PC-3 (cell line): ENCODE measurements around the gene CYP19A1.

ENCODE experiments used
- EZH2 ChIP-seq: fragments of 300-600 bp; sonication (generic); IDR thresholded peaks from one replicate; pipeline ENCODE4 v1.6.1; 2017; ENCODE audit warnings: antibody characterized with exemption, mild to moderate bottlenecking, low read length; ENCODE audit not compliant: unreplicated experiment
- TF ChIP-seq, protein P1 (sequence below): fragments of 300-600 bp; sonication (generic); conservative IDR thresholded peaks from 2 replicates; pipeline ENCODE4 v1.5.1; 2017; ENCODE audit warnings: antibody characterized with exemption, low read depth, mild to moderate bottlenecking, low read length

DNA sequence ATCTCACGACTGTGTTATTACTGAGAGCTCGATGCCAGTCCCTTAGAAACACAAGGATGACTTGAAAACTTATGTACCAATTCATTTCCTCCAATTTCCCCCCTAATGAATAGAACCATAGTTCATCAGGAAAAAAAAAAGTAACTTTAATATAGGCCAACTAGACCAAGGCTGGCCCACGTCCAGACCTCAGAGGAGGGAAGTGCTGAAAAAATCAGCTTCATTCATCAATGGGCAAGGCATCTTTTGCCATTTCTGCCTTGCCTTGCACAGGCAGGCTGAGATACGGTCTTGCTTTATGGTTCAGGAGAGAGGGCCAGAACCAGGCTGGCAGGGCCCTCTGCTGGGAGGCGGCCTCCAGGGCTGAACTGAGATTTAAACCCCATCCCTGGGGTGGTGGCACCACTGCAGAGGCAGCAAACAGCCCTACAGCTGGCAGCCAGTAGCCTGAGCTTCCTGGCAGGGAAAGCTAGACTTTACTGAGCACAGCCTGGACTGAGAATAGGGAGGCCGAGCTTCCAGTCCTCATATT is 139.6 kb downstream of the CYP19A1 start:
- TF ChIP-seq, protein P1, sequence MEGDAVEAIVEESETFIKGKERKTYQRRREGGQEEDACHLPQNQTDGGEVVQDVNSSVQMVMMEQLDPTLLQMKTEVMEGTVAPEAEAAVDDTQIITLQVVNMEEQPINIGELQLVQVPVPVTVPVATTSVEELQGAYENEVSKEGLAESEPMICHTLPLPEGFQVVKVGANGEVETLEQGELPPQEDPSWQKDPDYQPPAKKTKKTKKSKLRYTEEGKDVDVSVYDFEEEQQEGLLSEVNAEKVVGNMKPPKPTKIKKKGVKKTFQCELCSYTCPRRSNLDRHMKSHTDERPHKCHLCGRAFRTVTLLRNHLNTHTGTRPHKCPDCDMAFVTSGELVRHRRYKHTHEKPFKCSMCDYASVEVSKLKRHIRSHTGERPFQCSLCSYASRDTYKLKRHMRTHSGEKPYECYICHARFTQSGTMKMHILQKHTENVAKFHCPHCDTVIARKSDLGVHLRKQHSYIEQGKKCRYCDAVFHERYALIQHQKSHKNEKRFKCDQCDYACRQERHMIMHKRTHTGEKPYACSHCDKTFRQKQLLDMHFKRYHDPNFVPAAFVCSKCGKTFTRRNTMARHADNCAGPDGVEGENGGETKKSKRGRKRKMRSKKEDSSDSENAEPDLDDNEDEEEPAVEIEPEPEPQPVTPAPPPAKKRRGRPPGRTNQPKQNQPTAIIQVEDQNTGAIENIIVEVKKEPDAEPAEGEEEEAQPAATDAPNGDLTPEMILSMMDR, result no peak
- TF ChIP-seq EZH2, result no peak
